ENCODE data around the gene ADAMTS14. TPM values are rescaled to one million over a fixed set of nuclear protein-coding genes. Genes with fewer than 3 reads are reported as not detected.

The ADAMTS14 gene
- polyA plus RNA-seq, 1 donor (not counting 4 experiments of a cell fraction or from before 2014, with no cell fraction given), result 0.09 TPM

- FAIRE-seq (no peak), DNase-seq (ENCODE audit: low read depth, low spot score) (no peak)
- dilution Hi-C loops (cut with MboI; ENCODE audit: extremely low pct_ligation_motif_present, low sequenced_read_pairs), result no loop called here
- Histone ChIP-seq H3K9me1 (ENCODE audit: control insufficient read depth, extremely low read depth, insufficient read depth, low read length) (no peaks in the 10 kb centered on the region), H3K27me3 (ENCODE audit: control insufficient read depth, extremely low read depth, insufficient read depth, low read length) (peaks cover 21% of the 10 kb centered on the region), H2AFZ (ENCODE audit: control insufficient read depth, low read length) (no peak overlapping the region), H3K4me1 (ENCODE audit: control insufficient read depth, extremely low read depth, insufficient read depth, low read length) (no peaks in the 10 kb centered on the region), H4K20me1 (ENCODE audit: control insufficient read depth, extremely low read depth, insufficient read depth, low read length) (peaks cover 3% of the 10 kb centered on the region), H3K27ac (ENCODE audit: control insufficient read depth, insufficient read depth, low read length) (no peak overlapping the region), H3K79me2 (ENCODE audit: control insufficient read depth, insufficient read depth, low read length) (no peaks in the 10 kb centered on the region), H3K9ac (ENCODE audit: control insufficient read depth, extremely low read depth, insufficient read depth, low read length) (no peak overlapping the region), H3K4me3 (ENCODE audit: control insufficient read depth in 2 of 3, extremely low read depth in 1 of 3, insufficient read depth in 2 of 3, low read depth in 1 of 3, low read length in 3 of 3) (no peak overlapping the region), H3K36me3 (ENCODE audit: control insufficient read depth in 2 of 2, extremely low read depth in 1 of 2, insufficient read depth in 2 of 2, low read length in 2 of 2) (no peaks in the 10 kb centered on the region), H3K9me3 (ENCODE audit: control insufficient read depth, low read depth, low read length) (no peaks in the 10 kb centered on the region), H3K4me2 (ENCODE audit: control insufficient read depth, extremely low read depth, insufficient read depth, low read depth, low read length) (no peak overlapping the region)
- no peak for TF ChIP-seq CTCF (optimal IDR thresholded peaks at IDR 0.05 in 1 of 3, IDR thresholded peaks at IDR 0.05 in 1 of 3, conservative IDR thresholded peaks at IDR 0.05 in 1 of 3; ENCODE audit: extremely low read depth in 1 of 3, insufficient read depth in 2 of 3, low read length in 3 of 3)
- TF ChIP-seq EZH2 (IDR thresholded peaks at IDR 0.05; ENCODE audit: low read length), result no peak
Observed at GRCh38 chr10:70743879-70744278, 71.6 kb downstream of the ADAMTS14 start.

DNA sequence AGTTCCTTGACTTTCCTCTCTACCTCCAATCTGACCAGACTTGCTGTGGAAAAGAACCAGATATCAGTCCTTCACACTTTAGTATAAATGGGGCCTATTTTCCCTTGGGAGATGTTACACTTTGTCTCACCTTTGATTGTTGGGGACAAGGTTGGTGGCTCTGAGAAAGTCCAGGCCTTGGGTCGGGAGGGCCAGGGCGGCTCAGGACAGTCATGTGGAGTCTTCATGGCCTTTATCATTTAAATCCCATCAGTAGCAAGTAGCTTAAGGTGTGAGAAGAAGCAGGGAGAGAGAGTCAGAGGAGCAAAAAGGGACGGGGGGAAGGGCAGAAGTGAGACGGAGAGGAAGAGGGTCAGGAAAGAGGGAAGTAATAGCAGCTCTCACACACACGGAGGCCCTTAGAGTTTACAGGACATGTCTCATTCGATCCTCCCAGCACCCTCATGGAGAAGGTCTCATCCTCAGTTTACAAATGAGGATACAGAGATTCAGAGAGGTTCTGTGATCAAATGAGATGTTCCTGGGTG, 72.4 kb downstream of the ADAMTS14 start:
- DNase-seq (ENCODE audit: low read depth, low spot score), result no peak
- H2AFZ ChIP-seq (ENCODE audit: control insufficient read depth, low read length), result no peak overlapping the region
- peaks cover 19% of the 10 kb centered on the region for H3K27me3 ChIP-seq (ENCODE audit: control insufficient read depth, extremely low read depth, insufficient read depth, low read length)
- H3K36me3 ChIP-seq (ENCODE audit: control insufficient read depth in 2 of 2, extremely low read depth in 1 of 2, insufficient read depth in 2 of 2, low read length in 2 of 2), result no peaks in the 10 kb centered on the region
- no peaks in the 10 kb centered on the region for H3K9me3 ChIP-seq (ENCODE audit: control insufficient read depth, low read depth, low read length)
- H3K4me3 ChIP-seq (ENCODE audit: control insufficient read depth in 2 of 3, extremely low read depth in 1 of 3, insufficient read depth in 2 of 3, low read depth in 1 of 3, low read length in 3 of 3), result no peak overlapping the region
- FAIRE-seq, result no peak
- dilution Hi-C loops (cut with MboI; ENCODE audit: extremely low pct_ligation_motif_present, low sequenced_read_pairs), result no loop called here
- H3K9ac ChIP-seq (ENCODE audit: control insufficient read depth, extremely low read depth, insufficient read depth, low read length), result no peak overlapping the region
- no peaks in the 10 kb centered on the region for H3K79me2 ChIP-seq (ENCODE audit: control insufficient read depth, insufficient read depth, low read length)
- no peak overlapping the region for H3K4me2 ChIP-seq (ENCODE audit: control insufficient read depth, extremely low read depth, insufficient read depth, low read depth, low read length)
- peaks cover 3% of the 10 kb centered on the region for H4K20me1 ChIP-seq (ENCODE audit: control insufficient read depth, extremely low read depth, insufficient read depth, low read length)
- no peaks in the 10 kb centered on the region for H3K4me1 ChIP-seq (ENCODE audit: control insufficient read depth, extremely low read depth, insufficient read depth, low read length)
- H3K27ac ChIP-seq (ENCODE audit: control insufficient read depth, insufficient read depth, low read length), result no peak overlapping the region
- TF ChIP-seq EZH2 (IDR thresholded peaks at IDR 0.05; ENCODE audit: low read length) (no peak), CTCF (optimal IDR thresholded peaks at IDR 0.05 in 1 of 3, IDR thresholded peaks at IDR 0.05 in 1 of 3, conservative IDR thresholded peaks at IDR 0.05 in 1 of 3; ENCODE audit: extremely low read depth in 1 of 3, insufficient read depth in 2 of 3, low read length in 3 of 3) (no peak)
- H3K9me1 ChIP-seq (ENCODE audit: control insufficient read depth, extremely low read depth, insufficient read depth, low read length), result no peaks in the 10 kb centered on the region
